Spleen (tissue), 7 donors: ENCODE data around the gene PPP1R9B.

ENCODE experiments used
- CTCF ChIP-seq, 11 experiments: fragments of 200-600 bp in 7 of 11; fragments of 450-650 bp in 4 of 11; sonication (generic) in 4 of 11; IDR thresholded peaks in 8 of 11; conservative IDR thresholded peaks in 3 of 11; 1 replicate in 7 of 11; 2 replicates in 4 of 11; pipeline versions ENCODE4 v1.4.0 to v1.8.0; 2016 to 2021; ENCODE audit warnings: antibody characterized with exemption in 11 of 11, inconsistent platforms in 4 of 11, mild to moderate bottlenecking in 1 of 11
- POLR2A ChIP-seq, 3 donors: fragments of 450-650 bp; IDR thresholded peaks; one replicate each; pipeline ENCODE4 v1.5.1; 2017; ENCODE audit warnings: antibody characterized with exemption in 3 of 3, mild to moderate bottlenecking in 1 of 3
- POLR2AphosphoS5 ChIP-seq, 3 donors: sonication (generic); formaldehyde crosslinking; IDR thresholded peaks; one replicate each; pipeline ENCODE4 v1.5.1; 2017; ENCODE audit warnings: antibody characterized with exemption in 3 of 3
- donor health status: DM: no; HTN: no; CAD: no; lungs with moderate emphysema.
- donor health status: DM: no; HTN: no; CAD: no.
- donor health status: DM: no; HTN: no; CAD: no.

- TF ChIP-seq CTCF (IDR thresholded peaks at IDR 0.05 in 8 of 11, conservative IDR thresholded peaks at IDR 0.05 in 3 of 11): no peak
- TF ChIP-seq POLR2A (IDR thresholded peaks at IDR 0.05): no peak
- TF ChIP-seq POLR2AphosphoS5 (IDR thresholded peaks at IDR 0.05): no peak
Measured at GRCh38 chr17:50096092-50096491, 54.4 kb downstream of the PPP1R9B start.
